BLaER1 (cell line): ENCODE results near the gene ENDOV.
"Not testable (repeated sequence)": the region's sequence is repeated elsewhere in the genome, so short reads cannot be mapped to it uniquely, and the experiment has no call there.

Source experiments
- H3K27ac ChIP-seq: shearing (Covaris generic); formaldehyde crosslinking; 2 replicates; pipeline ENCODE4 v1.8.1; 2022
- H3K27me3 ChIP-seq: shearing (Covaris generic); formaldehyde crosslinking; 2 replicates; pipeline ENCODE4 v1.8.1; 2022
- H3K36me3 ChIP-seq: shearing (Covaris generic); formaldehyde crosslinking; 2 replicates; pipeline ENCODE4 v1.8.1; 2022
- H3K4me1 ChIP-seq: shearing (Covaris generic); formaldehyde crosslinking; 2 replicates; pipeline ENCODE4 v1.8.1; 2022
- H3K4me2 ChIP-seq: shearing (Covaris generic); formaldehyde crosslinking; 2 replicates; pipeline ENCODE4 v1.8.1; 2022
- H3K4me3 ChIP-seq: shearing (Covaris generic); formaldehyde crosslinking; 2 replicates; pipeline ENCODE4 v1.8.1; 2022
- H3K9ac ChIP-seq: shearing (Covaris generic); formaldehyde crosslinking; 2 replicates; pipeline ENCODE4 v1.8.1; 2022
- H3K9me3 ChIP-seq: shearing (Covaris generic); formaldehyde crosslinking; 2 replicates; pipeline ENCODE4 v1.8.1; 2022
- H4K20me1 ChIP-seq: shearing (Covaris generic); formaldehyde crosslinking; 2 replicates; pipeline ENCODE4 v1.8.1; 2022
- Cebpa-rat ChIP-seq: shearing (Covaris generic); IDR thresholded peaks from 2 replicates; pipeline ENCODE4 v1.8.1; 2022

The ENDOV gene

GRCh38 chr17:80396157-80397033 is 18.6 kb upstream of the ENDOV start:
- H3K27ac ChIP-seq = peak overlapping the region; percentile 41; the same call in 1 of the 2 replicates
- TF ChIP-seq Cebpa-rat = no peak
- peaks cover 7% of the 10 kb centered on the region for H3K9me3 ChIP-seq
- no peaks in the 10 kb centered on the region for H4K20me1 ChIP-seq
- no peak overlapping the region for H3K4me2 ChIP-seq
- no peaks in the 10 kb centered on the region for H3K27me3 ChIP-seq
- H3K4me3 ChIP-seq = no peak overlapping the region
- no peak overlapping the region for H3K9ac ChIP-seq
- peaks cover 54% of the 10 kb centered on the region for H3K4me1 ChIP-seq
- peaks cover 44% of the 10 kb centered on the region for H3K36me3 ChIP-seq

- no peak overlapping the region for H3K4me3 ChIP-seq
- H3K36me3 ChIP-seq = peaks cover 38% of the 10 kb centered on the region
- no peak overlapping the region for H3K4me2 ChIP-seq
- H4K20me1 ChIP-seq = no peaks in the 10 kb centered on the region
- H3K27me3 ChIP-seq = no peaks in the 10 kb centered on the region
- H3K4me1 ChIP-seq = peaks cover 60% of the 10 kb centered on the region
- H3K9ac ChIP-seq = no peak overlapping the region
- peaks cover 10% of the 10 kb centered on the region for H3K9me3 ChIP-seq
- peak overlapping the region; percentile 41; the same call in 1 of the 2 replicates for H3K27ac ChIP-seq
- TF ChIP-seq Cebpa-rat = no peak
Observed at GRCh38 chr17:80397034-80397387, 18.0 kb upstream of the ENDOV start.

- 0 out of 2 replicates have a peak overlapping the region, but pooled peaks have one; percentile 6 for H3K9ac ChIP-seq
- TF ChIP-seq Cebpa-rat = no peak
- H3K27ac ChIP-seq = peak overlapping the region; percentile 58
- H3K4me2 ChIP-seq = peak overlapping the region; percentile 69
- H3K36me3 ChIP-seq = peaks cover 31% of the 10 kb centered on the region
- peaks cover 62% of the 10 kb centered on the region for H3K4me1 ChIP-seq
- H3K9me3 ChIP-seq = peaks cover 12% of the 10 kb centered on the region
- no peak overlapping the region for H3K4me3 ChIP-seq
- no peaks in the 10 kb centered on the region for H4K20me1 ChIP-seq
- H3K27me3 ChIP-seq = no peaks in the 10 kb centered on the region
Observed at GRCh38 chr17:80397686-80398085, 17.3 kb upstream of the ENDOV start.

- Histone ChIP-seq H3K4me1 (peaks cover 51% of the 10 kb centered on the region), H3K27ac (peak overlapping the region; percentile 85; the same call in 1 of the 2 replicates), H3K9me3 (peaks cover 12% of the 10 kb centered on the region)
- not testable (repeated sequence) for H3K9ac ChIP-seq, H3K27me3 ChIP-seq, H3K36me3 ChIP-seq, H4K20me1 ChIP-seq, H3K4me2 ChIP-seq, H3K4me3 ChIP-seq
Observed at GRCh38 chr17:80401086-80401485, 13.9 kb upstream of the ENDOV start.

- not testable (repeated sequence) for H3K9ac ChIP-seq, H3K36me3 ChIP-seq, H3K4me2 ChIP-seq, H3K4me3 ChIP-seq, H3K27me3 ChIP-seq, H4K20me1 ChIP-seq, H3K27ac ChIP-seq
- H3K4me1 ChIP-seq = peaks cover 44% of the 10 kb centered on the region
- H3K9me3 ChIP-seq = peaks cover 12% of the 10 kb centered on the region
Observed at GRCh38 chr17:80402102-80402501, 12.9 kb upstream of the ENDOV start.

- H4K20me1 ChIP-seq = no peaks in the 10 kb centered on the region
- H3K27ac ChIP-seq = no peak overlapping the region
- no peaks in the 10 kb centered on the region for H3K27me3 ChIP-seq
- peaks cover 37% of the 10 kb centered on the region for H3K4me1 ChIP-seq
- no peak for TF ChIP-seq Cebpa-rat
- H3K9ac ChIP-seq = no peak overlapping the region
- H3K36me3 ChIP-seq = no peaks in the 10 kb centered on the region
- H3K4me2 ChIP-seq = no peak overlapping the region
- no peak overlapping the region for H3K4me3 ChIP-seq
- H3K9me3 ChIP-seq = peaks cover 12% of the 10 kb centered on the region
Observed at GRCh38 chr17:80402959-80403358, 12.0 kb upstream of the ENDOV start.

- Histone ChIP-seq H3K27me3 (no peaks in the 10 kb centered on the region), H3K27ac (no peak overlapping the region), H3K4me3 (no peak overlapping the region), H3K9ac (no peak overlapping the region), H3K4me1 (peaks cover 8% of the 10 kb centered on the region; the same call in 1 of the 2 replicates), H4K20me1 (no peaks in the 10 kb centered on the region), H3K36me3 (no peaks in the 10 kb centered on the region), H3K9me3 (peaks cover 5% of the 10 kb centered on the region; the same call in 1 of the 2 replicates), H3K4me2 (no peak overlapping the region)
- no peak for TF ChIP-seq Cebpa-rat
Observed at GRCh38 chr17:80406146-80406545, 8.8 kb upstream of the ENDOV start.

GRCh38 chr17:80407917-80408316 is 7.0 kb upstream of the ENDOV start:
- not testable (repeated sequence) for H3K9ac ChIP-seq, H3K4me3 ChIP-seq, H3K4me2 ChIP-seq, H3K36me3 ChIP-seq, H3K9me3 ChIP-seq, H3K27ac ChIP-seq, H3K4me1 ChIP-seq, H4K20me1 ChIP-seq
- peaks cover 14% of the 10 kb centered on the region; the same call in 1 of the 2 replicates for H3K27me3 ChIP-seq

GRCh38 chr17:80408872-80409271 is 6.1 kb upstream of the ENDOV start:
- Histone ChIP-seq H3K4me1 (no peaks in the 10 kb centered on the region; the same call in 1 of the 2 replicates), H3K27me3 (peaks cover 24% of the 10 kb centered on the region), H3K36me3 (no peaks in the 10 kb centered on the region), H3K4me2 (no peak overlapping the region), H3K9ac (no peak overlapping the region), H3K9me3 (no peaks in the 10 kb centered on the region), H3K27ac (no peak overlapping the region), H3K4me3 (no peak overlapping the region), H4K20me1 (no peaks in the 10 kb centered on the region)
- no peak for TF ChIP-seq Cebpa-rat

- no peaks in the 10 kb centered on the region for H3K36me3 ChIP-seq
Observed at GRCh38 chr17:80409626-80410025, 5.3 kb upstream of the ENDOV start.

GRCh38 chr17:80410441-80411087 is 4.4 kb upstream of the ENDOV start:
- H3K36me3 ChIP-seq, H4K20me1 ChIP-seq, H3K4me1 ChIP-seq, H3K9me3 ChIP-seq, H3K9ac ChIP-seq, H3K27ac ChIP-seq, H3K4me3 ChIP-seq, H3K4me2 ChIP-seq: not testable (repeated sequence)
- H3K27me3 ChIP-seq = peaks cover 40% of the 10 kb centered on the region

More at GRCh38 chr17:80409626-80410025, 5.3 kb upstream of the ENDOV start:
- Histone ChIP-seq H3K9me3 (no peaks in the 10 kb centered on the region), H3K27me3 (peaks cover 32% of the 10 kb centered on the region), H3K9ac (no peak overlapping the region), H3K27ac (no peak overlapping the region), H3K4me3 (no peak overlapping the region), H3K4me1 (peaks cover 6% of the 10 kb centered on the region), H4K20me1 (no peaks in the 10 kb centered on the region), H3K4me2 (no peak overlapping the region)
- no peak for TF ChIP-seq Cebpa-rat
